ENCODE measurements around the gene ZAP70.

Gene ZAP70

DNA sequence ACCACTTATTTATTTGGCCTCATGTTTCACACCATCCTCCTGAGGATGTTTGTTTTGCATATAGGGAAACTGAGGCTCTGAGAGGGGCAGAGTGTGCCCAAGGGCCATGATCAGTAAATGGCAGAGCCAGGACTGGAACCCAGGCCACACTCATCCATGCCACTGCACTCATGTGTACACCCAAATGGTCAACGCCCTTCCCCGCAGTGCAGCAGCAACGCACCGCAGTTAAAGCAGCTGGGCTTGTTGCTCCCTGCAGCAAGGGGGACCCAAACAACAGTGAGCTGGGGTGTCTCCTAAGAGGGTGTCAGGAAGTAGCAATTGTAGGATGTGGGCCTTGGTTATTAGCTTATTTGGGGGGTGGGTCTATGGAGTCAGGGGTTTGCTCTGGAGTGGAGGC is 36.6 kb downstream of the ZAP70 start:
- no peak for DNase-seq (ENCODE audit: low read depth, low spot score)

DNA sequence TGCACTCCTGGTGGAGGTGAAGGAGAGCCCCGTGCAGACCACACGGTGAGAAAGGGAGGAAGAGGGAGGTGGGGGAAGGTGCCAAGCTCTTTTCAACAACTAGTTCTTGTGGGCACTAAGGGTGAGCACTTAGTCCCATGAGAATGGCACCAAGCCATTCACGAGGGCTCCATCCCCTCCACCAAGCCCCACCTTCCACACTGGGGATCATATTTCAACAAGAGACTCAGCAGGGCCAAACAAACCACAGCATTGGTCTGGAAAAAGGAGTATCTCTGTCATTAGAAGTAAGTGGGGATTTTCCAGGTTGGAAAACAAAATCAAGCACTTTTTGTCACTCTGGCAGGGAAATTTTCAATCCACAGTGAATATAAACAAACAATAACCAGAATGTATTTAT is 38.4 kb downstream of the ZAP70 start:
- DNase-seq (ENCODE audit: low read depth, low spot score): no peak

DNA sequence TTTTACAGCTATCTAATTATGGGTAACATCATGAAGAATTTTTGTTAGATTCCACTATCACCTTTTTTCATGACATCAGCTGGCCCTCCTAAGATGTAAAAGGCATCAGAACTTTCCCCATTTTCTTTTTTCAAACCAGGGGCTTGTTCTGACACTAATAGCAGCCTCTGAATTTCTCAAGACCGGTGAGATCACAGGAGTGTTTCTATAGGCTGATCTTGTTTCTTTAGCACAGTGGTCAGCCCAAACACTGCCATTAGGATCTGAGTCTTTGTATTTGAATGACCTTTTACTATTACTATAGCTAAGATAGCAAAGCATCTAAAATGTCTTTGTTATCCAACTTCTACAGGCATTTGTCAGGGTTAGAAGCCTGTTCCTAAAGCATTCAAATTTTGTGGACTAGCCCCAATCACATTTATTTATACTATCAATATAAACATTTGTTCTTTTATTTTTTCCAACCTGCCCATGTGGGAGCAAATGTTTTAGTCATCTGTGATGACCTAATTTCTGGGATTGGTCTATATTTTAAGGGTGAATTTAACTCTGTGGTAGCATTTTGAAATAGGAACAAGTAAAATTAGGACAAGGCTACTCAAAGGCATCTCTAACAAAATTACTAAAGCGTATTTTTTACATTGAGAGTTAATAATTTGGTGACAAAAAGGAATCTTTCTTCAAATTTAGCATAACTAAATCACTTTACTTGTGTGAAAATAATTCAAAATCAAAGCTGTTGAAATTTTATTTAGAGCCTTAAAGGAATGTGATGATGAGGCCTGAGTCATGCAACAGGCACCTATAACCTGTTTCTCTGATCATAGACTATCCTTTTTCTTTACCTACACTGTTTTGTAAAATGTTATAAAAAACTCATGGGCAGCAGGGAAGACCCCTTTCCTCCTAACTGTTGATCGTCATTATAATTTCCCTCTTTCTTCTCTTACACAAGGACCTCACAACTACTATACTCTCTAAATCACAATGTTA is 39.3 kb downstream of the ZAP70 start:
- no peak for DNase-seq (ENCODE audit: low read depth, low spot score)

DNA sequence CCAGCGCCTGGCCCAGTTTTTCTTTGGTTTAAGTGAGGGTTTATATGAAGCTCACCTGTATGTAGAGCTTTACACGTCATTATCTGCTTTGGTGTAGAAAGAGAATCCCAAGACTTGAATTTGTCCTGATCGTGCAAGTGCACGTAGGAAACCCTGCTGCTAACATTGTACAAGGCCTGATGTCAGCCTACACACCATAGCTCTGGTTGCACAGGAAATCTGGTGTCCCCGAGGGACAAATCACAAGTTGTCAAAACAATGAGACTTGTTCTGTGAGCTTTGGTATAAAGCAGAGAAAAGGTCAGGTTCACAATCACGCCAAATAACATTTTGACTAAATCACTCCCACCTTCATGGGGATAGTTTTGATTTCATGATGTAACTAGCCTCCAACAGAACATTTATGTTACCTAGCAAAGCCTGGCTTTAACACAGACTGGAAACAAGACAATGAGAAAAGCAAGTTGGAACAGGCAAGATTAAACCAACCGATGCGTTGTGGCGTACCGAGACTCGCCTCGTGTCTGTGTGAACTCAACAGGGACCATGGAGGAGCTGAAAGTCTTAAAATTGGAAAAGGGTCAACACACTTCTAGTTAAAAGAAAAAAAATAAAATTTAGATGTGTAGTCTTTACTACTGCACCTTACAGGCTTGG is 41.4 kb downstream of the ZAP70 start:
- DNase-seq (ENCODE audit: low read depth, low spot score): no peak

- DNase-seq (ENCODE audit: low read depth, low spot score): no peak
Measured at GRCh38 chr2:97755491-97755890, 42.1 kb downstream of the ZAP70 start.

- DNase-seq (ENCODE audit: low read depth, low spot score): no peak
Measured at GRCh38 chr2:97757062-97757461, 43.7 kb downstream of the ZAP70 start.

- DNase-seq (ENCODE audit: low read depth, low spot score): no peak
Measured at GRCh38 chr2:97758131-97758705, 44.8 kb downstream of the ZAP70 start.

DNA sequence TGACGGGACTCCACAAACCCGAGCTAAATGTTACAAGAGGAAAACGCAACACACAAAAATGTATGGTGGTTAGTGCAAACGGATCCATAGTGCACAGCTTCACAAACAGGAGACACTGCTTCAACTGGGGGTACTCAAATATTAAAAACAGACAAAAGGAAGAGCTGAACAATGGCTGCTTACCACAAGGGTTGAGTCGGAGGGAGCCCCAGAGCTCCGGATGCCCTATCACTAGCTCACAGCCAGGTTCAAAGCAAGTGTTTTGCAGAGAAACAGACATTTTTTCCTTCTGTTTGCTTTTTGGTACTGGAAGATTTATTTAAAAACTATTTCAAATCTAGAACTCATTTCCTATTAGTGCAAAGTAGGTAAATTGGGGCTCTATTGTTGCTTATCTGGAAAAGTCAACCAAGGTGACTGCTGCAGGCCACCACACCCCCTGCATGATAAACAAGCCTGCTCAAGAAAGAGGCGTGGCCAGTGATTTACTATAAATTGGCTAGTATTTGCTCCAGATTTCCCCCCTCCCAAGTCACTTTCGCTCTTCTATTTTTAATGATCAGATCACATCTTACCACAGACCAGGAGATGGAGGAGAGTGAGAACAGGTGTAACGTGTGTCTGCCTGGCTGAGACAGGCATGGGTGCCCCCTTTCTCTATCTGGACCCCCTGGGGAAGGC is 46.5 kb downstream of the ZAP70 start:
- no peak for DNase-seq (ENCODE audit: low read depth, low spot score)

DNA sequence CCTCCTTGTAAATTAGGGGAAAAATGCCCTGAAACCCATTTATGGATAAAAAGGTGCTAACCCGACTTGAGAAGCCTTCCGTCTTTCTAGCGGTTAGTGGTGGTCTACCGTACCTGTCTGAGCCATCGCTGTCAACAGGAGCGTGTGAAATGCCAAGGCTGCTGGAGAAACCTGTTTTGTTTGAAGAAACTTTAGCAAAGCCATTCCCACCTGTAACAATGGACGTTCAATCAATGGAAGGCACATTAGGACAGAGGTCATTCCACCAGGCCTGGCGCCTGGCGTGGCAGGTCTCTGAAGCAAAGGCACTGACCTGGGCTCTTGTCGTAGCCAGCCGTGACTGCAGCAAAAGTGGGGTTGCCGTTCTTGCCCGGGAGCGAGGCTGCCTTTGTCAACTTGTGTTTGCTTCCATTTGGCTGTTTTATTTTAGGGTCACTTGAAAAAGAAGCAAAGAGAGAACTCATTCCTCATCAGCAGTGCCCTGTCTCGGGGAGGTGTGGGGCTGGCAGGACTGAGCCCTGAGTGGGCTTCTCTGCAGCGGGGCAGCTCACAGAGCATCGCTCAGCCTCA is 47.2 kb downstream of the ZAP70 start:
- DNase-seq (ENCODE audit: low read depth, low spot score): no peak

- DNase-seq (ENCODE audit: low read depth, low spot score): no peak
Measured at GRCh38 chr2:97761192-97761591, 47.8 kb downstream of the ZAP70 start.

DNA sequence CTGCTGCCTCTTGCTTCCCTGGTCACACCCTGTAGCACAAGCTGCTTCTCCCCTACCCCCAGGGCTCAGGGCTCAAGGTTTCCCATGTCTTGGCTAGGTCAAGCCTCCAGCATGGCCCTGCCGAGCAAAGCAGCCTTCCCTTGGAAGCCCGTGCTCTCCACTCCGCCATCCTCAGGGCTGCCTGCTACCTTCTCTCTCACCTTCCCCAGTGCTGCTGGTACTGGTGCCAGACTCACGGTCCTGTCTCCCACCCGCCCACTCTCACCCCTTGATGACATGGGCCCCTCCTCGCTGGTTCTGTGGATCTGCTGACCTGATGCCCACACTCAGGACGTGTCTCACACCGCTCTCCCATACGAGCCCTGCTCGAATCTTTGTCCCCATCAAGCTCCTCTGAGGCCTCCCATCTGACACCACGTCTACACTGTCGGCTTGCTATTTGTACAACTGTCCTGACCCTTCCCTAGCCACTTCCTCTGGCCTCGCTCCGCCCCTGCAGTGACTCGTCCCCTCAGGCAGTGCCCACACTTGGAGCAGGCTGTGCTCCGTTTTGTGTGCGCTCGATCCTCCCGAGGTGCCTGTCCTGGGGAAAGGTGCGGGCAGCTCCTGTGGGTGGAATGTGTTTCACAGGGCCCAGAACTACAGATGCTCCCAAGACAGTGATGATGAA is 49.9 kb downstream of the ZAP70 start:
- DNase-seq (ENCODE audit: low read depth, low spot score): no peak

DNA sequence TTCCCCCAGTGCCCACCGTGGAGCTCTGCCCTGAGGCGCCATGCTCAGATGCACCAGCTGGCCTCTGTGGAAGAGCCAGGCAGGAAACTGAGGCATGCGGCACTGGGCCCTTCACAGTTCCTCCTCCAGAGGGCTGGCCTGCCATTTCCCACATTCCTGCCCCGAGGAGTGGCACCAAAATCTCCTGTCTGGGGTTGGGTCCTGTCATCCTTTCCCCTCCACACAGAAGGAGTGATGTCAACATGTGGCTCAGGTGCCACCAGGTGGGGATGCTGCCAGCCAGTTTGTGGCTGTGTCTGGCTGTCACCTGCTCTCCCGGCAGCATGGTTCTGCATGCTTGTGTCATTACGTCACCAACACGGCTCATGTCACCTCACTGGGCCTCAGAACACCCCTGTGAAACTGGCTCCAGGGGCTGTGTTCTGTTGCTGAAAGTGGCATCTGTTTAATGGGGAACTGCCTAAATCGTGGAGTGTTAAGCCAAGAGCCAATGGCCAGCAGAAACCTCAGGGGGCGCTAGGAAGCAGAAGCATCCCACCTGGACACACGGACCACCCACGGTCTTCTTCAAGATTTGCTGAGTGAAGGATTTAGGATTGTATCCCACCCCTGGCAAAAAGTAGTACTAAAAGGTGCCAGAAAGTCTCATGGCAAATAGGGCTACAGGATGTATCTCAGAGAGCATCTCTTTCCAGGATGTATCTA is 51.3 kb downstream of the ZAP70 start:
- no peak for DNase-seq (ENCODE audit: low read depth, low spot score)

DNA sequence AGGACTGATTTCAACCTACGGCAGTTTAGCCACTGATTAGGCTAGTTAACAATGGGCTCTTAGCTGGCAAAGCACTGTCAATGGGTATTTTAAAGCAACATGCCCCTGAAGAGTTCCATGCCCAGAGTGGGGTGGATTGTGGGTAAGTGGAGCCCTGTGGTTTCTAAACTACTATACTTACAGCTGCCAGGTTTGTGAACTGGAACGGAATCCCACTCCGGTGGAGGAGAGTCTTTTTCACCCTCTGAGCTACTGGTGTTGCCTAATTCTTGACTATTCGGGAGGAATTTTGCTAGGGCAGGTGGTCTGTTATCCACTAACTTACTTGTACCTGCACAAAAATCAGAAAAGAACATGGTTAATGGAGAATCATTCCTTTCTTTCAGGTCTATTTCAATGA is 52.6 kb downstream of the ZAP70 start:
- DNase-seq (ENCODE audit: low read depth, low spot score): no peak

DNA sequence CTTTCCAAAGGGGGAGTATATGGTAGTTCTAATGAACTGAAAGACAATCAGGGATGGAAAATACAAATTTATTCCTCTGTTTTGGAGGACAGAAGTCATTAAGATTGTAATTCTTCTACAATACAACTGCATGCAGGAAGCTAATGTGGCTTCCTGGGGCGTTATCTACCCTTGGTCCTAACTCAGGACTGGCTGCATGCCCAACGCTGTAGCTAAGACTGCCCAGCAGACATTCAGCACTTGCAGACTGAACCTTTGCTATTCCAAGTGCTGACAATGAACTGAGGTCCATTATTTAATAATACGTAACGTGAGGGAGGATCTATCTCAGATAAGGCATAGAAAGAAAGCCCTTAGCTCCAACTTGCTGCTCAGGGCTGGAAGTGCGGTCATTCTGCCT is 53.2 kb downstream of the ZAP70 start:
- no peak for DNase-seq (ENCODE audit: low read depth, low spot score)

GRCh38 chr2:97769308-97769707 is 55.9 kb downstream of the ZAP70 start:
- DNase-seq (ENCODE audit: low read depth, low spot score): no peak

DNA sequence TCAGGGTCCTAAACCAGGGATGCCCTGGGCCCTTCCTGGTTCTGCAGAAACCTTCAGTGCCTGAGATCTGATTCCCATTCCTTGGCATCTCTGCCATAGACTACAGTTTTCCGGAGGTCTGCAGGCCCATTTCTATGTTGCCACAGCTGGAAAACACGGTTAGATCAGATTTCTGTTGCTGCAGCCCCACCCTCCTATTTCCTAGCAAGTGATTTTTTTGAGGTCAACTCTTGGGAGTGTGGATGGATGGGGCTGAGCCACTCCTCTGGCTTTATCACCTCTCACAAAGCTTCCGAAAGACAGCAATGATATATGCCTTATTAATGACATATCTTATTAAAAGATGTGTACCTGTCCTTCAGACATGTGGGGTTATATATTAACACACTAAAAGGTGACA is 56.3 kb downstream of the ZAP70 start:
- DNase-seq (ENCODE audit: low read depth, low spot score): no peak

DNA sequence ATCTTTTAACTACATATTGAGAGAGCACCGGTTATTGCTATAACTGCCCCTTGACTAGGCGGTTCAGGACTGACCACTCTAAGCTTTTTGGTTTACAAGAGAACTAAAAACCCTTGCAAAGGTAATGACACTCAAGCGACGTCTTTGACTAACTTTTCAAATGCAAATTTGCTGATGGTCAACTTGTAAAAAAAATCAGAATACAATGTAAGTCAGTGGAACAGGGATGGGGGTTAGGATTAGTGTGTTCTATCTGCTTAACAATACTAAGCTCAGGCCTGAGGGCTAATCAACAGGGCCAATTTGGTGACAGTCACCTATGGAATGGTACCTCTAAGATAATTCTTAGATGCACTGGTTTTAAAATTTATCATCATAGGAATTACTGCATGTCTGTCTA is 57.1 kb downstream of the ZAP70 start:
- peak; percentile 42 for DNase-seq (ENCODE audit: low read depth, low spot score)

DNA sequence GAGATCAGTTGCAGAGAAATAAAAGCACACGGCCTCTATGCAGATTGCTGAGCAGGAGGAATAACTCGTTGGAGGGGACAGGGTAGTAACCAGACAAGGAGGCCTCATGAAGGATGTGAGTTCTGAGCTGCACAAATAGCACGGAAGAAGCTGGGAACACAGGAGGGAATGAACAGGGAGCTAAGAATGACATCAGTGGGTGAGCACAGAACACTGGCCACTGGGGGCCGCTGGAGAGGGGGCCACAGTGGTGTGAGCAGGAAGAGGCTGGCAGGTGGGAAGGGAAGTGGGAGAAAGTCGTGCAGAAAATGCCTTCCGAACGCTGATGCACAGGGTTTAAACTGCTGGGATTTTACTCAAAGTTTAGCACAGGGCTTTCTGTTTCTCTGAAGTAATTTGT is 61.0 kb downstream of the ZAP70 start:
- peak; percentile 55 for DNase-seq (ENCODE audit: low read depth, low spot score)

GRCh38 chr2:97775074-97775473 is 61.7 kb downstream of the ZAP70 start:
- DNase-seq (ENCODE audit: low read depth, low spot score): no peak

GRCh38 chr2:97779141-97779540 is 65.8 kb downstream of the ZAP70 start:
- no peak for DNase-seq (ENCODE audit: low read depth, low spot score)

- no peak for DNase-seq (ENCODE audit: low read depth, low spot score)
Measured at GRCh38 chr2:97781981-97782380, 68.6 kb downstream of the ZAP70 start.
